Neuronal stem cell (in vitro differentiated cells): ENCODE data around the gene PTPN4.
"Not testable (repeated sequence)": the region's sequence is repeated elsewhere in the genome, so short reads cannot be mapped to it uniquely, and the experiment has no call there.

ENCODE experiments used
- DNase-seq: peaks from one replicate; pipeline ENCODE4 v3.0.0-alpha.2; 2013; ENCODE audit warnings: low spot score
- H2AFZ ChIP-seq: one replicate; pipeline ENCODE4 v1.6.1; 2013; ENCODE audit warnings: mild to moderate bottlenecking, low read length, inconsistent platforms
- H2AK5ac ChIP-seq: 2 replicates; pipeline ENCODE4 v1.6.1; 2013; ENCODE audit warnings: low read depth, mild to moderate bottlenecking, inconsistent platforms, low read length, moderate library complexity, mixed read lengths
- H2BK120ac ChIP-seq: 2 replicates; pipeline ENCODE4 v1.6.1; 2013; ENCODE audit warnings: low read depth, mild to moderate bottlenecking, inconsistent platforms, low read length, moderate library complexity, mixed read lengths
- H2BK12ac ChIP-seq: one replicate; pipeline ENCODE4 v1.6.1; 2013; ENCODE audit warnings: low read length, inconsistent platforms
- H2BK15ac ChIP-seq: 2 replicates; pipeline ENCODE4 v1.6.1; 2013; ENCODE audit warnings: mild to moderate bottlenecking, low read length, inconsistent platforms, mixed read lengths
- H2BK5ac ChIP-seq: one replicate; pipeline ENCODE4 v1.6.1; 2013; ENCODE audit warnings: inconsistent platforms, mild to moderate bottlenecking, low read length, moderate library complexity
- H3K14ac ChIP-seq: one replicate; pipeline ENCODE4 v1.6.1; 2013; ENCODE audit warnings: low read length, inconsistent platforms
- H3K18ac ChIP-seq: 2 replicates; pipeline ENCODE4 v1.6.1; 2013; ENCODE audit warnings: low read length, inconsistent platforms
- H3K23ac ChIP-seq: 2 replicates; pipeline ENCODE4 v1.6.1; 2013; ENCODE audit warnings: low read depth, mild to moderate bottlenecking, mixed read lengths, low read length, inconsistent platforms; ENCODE audit not compliant: poor library complexity
- H3K27ac ChIP-seq: replicated peaks from 3 replicates; pipeline ENCODE4 v1.5.1; 2013; ENCODE audit warnings: low read length, inconsistent platforms
- H3K27me3 ChIP-seq, 3 experiments: 2 replicates each; pipeline ENCODE4 v1.6.1; 2013; ENCODE audit warnings: low read length in 3 of 3, mild to moderate bottlenecking in 2 of 3, inconsistent platforms in 1 of 3, low read depth in 1 of 3, mixed read lengths in 1 of 3, moderate library complexity in 1 of 3; ENCODE audit not compliant: control insufficient read depth in 3 of 3, insufficient read depth in 3 of 3
- H3K36me3 ChIP-seq, 2 donors: replicated peaks in 1 of 2; 2 replicates each; pipeline ENCODE4 v1.6.1; 2013; ENCODE audit warnings: low read length in 2 of 2; ENCODE audit not compliant: control insufficient read depth in 2 of 2, insufficient read depth in 2 of 2
- H3K4ac ChIP-seq: 2 replicates; pipeline ENCODE4 v1.6.1; 2013; ENCODE audit warnings: inconsistent platforms, mild to moderate bottlenecking, low read length, moderate library complexity
- H3K4me1 ChIP-seq, 2 donors: 1 replicate in 1 of 2; 2 replicates in 1 of 2; pipeline ENCODE4 v1.6.1; 2013; ENCODE audit warnings: low read length in 2 of 2, low read depth in 1 of 2; ENCODE audit not compliant: control insufficient read depth in 2 of 2, insufficient read depth in 1 of 2
- H3K4me2 ChIP-seq: one replicate; pipeline ENCODE4 v1.6.1; 2013; ENCODE audit warnings: mild to moderate bottlenecking, low read length, inconsistent platforms; ENCODE audit not compliant: insufficient read depth, poor library complexity, severe bottlenecking
- H3K4me3 ChIP-seq, 2 donors: 2 replicates each; pipeline ENCODE4 v1.5.1; 2013; ENCODE audit warnings: low read length in 2 of 2, mild to moderate bottlenecking in 2 of 2, inconsistent platforms in 1 of 2, moderate library complexity in 1 of 2
- H3K79me1 ChIP-seq: one replicate; pipeline ENCODE4 v1.6.1; 2013; ENCODE audit warnings: low read depth, mild to moderate bottlenecking, inconsistent platforms, low read length, moderate library complexity
- H3K9ac ChIP-seq: one replicate; pipeline ENCODE4 v1.6.1; 2013; ENCODE audit warnings: mild to moderate bottlenecking, low read depth, low read length, inconsistent platforms; ENCODE audit not compliant: poor library complexity
- H3K9me3 ChIP-seq, 2 donors: replicated peaks in 1 of 2; 2 replicates each; pipeline versions ENCODE3 to v1.6.1; 2013; ENCODE audit warnings: low read length in 2 of 2, mild to moderate bottlenecking in 2 of 2, inconsistent platforms in 1 of 2, low read depth in 1 of 2, mixed read lengths in 1 of 2, moderate library complexity in 1 of 2; ENCODE audit not compliant: control insufficient read depth in 2 of 2, insufficient read depth in 1 of 2
- H4K8ac ChIP-seq: one replicate; pipeline ENCODE4 v1.6.1; 2013; ENCODE audit warnings: low read depth, mild to moderate bottlenecking, inconsistent platforms, low read length, moderate library complexity
- H4K91ac ChIP-seq: one replicate; pipeline ENCODE4 v1.6.1; 2013; ENCODE audit warnings: low read length, low read depth, mild to moderate bottlenecking, inconsistent platforms; ENCODE audit not compliant: poor library complexity
- WGBS, 2 donors: extraction: QIAGEN DNeasy Blood & Tissue Kit; methylation state at CpG; one replicate each; pipeline ENCODE4 v1.1.7; 2013; ENCODE audit warnings: missing lambda C conversion rate in 2 of 2, mixed read lengths in 1 of 2; ENCODE audit not compliant: insufficient read length in 2 of 2, insufficient replicate concordance in 1 of 2; ENCODE audit errors: extremely low coverage in 2 of 2; 5-methylcytosine and 5-hydroxymethylcytosine counted together

The PTPN4 gene

GRCh38 chr2:120020554-120020953 is 260.8 kb downstream of the PTPN4 start:
- Histone ChIP-seq H3K23ac (no peak overlapping the region), H3K79me1 (peaks cover 2% of the 10 kb centered on the region), H2BK120ac (no peak overlapping the region), H2BK12ac (no peak overlapping the region), H4K8ac (no peak overlapping the region), H3K27ac (no peak overlapping the region), H2AFZ (no peak overlapping the region), H3K4me2 (no peak overlapping the region), H4K91ac (no peak overlapping the region), H3K18ac (no peak overlapping the region), H3K36me3 (peaks cover 2 to 17% of the 10 kb centered on the region in 2 donors), H3K14ac (no peak overlapping the region), H3K4me1 (no peaks in the 10 kb centered on the region), H3K9me3 (peaks cover 0 to 10% of the 10 kb centered on the region in 2 donors), H2BK5ac (no peak overlapping the region), H2AK5ac (no peak overlapping the region), H3K4ac (no peak overlapping the region), H3K27me3 (no peaks in the 10 kb centered on the region), H2BK15ac (no peak overlapping the region), H3K9ac (no peak overlapping the region), H3K4me3 (no peak overlapping the region)
- no CpG with 5 or more reads among the region's 1 CpG for WGBS, 2 donors
- DNase-seq = no peak

- not testable (repeated sequence) for DNase-seq, H3K27ac ChIP-seq, H3K4me1 ChIP-seq, H3K14ac ChIP-seq, H2BK15ac ChIP-seq, H4K8ac ChIP-seq, H2BK12ac ChIP-seq, H4K91ac ChIP-seq, H3K18ac ChIP-seq, H3K27me3 ChIP-seq, H3K23ac ChIP-seq, H2BK5ac ChIP-seq, H2AFZ ChIP-seq, H3K9ac ChIP-seq, H3K79me1 ChIP-seq, H2AK5ac ChIP-seq, H3K4ac ChIP-seq, H3K4me2 ChIP-seq, H2BK120ac ChIP-seq, H3K4me3 ChIP-seq
- peaks cover 2 to 21% of the 10 kb centered on the region in 2 donors for H3K36me3 ChIP-seq
- H3K9me3 ChIP-seq = peaks cover 3 to 20% of the 10 kb centered on the region in 2 donors
- no CpG with 5 or more reads among the region's 1 CpG for WGBS, 2 donors
Observed at GRCh38 chr2:120022505-120022904, 262.8 kb downstream of the PTPN4 start.

- no CpG with 5 or more reads among the region's 2 CpGs for WGBS, 2 donors
- Histone ChIP-seq H3K18ac (no peak overlapping the region), H3K9ac (no peak overlapping the region), H2BK15ac (no peak overlapping the region), H4K91ac (no peak overlapping the region), H2AK5ac (no peak overlapping the region), H2AFZ (no peak overlapping the region), H3K27ac (no peak overlapping the region), H2BK120ac (no peak overlapping the region), H3K36me3 (peaks cover 0 to 5% of the 10 kb centered on the region in 2 donors), H3K4me1 (no peaks in the 10 kb centered on the region), H3K79me1 (peaks cover 2% of the 10 kb centered on the region), H3K23ac (no peak overlapping the region), H3K4me3 (no peak overlapping the region), H3K14ac (no peak overlapping the region), H3K4me2 (no peak overlapping the region), H3K27me3 (no peaks in the 10 kb centered on the region), H2BK5ac (no peak overlapping the region), H3K4ac (no peak overlapping the region), H2BK12ac (no peak overlapping the region), H4K8ac (no peak overlapping the region), H3K9me3 (peaks cover 3 to 22% of the 10 kb centered on the region in 2 donors)
- no peak for DNase-seq
Observed at GRCh38 chr2:120026890-120027289, 267.2 kb downstream of the PTPN4 start.

- Histone ChIP-seq H3K27me3 (no peaks in the 10 kb centered on the region), H2BK12ac (no peak overlapping the region), H3K27ac (no peak overlapping the region), H3K79me1 (peaks cover 2% of the 10 kb centered on the region), H3K4ac (no peak overlapping the region), H3K23ac (no peak overlapping the region), H4K8ac (no peak overlapping the region), H2BK120ac (no peak overlapping the region), H3K18ac (no peak overlapping the region), H3K4me3 (no peak overlapping the region), H3K14ac (no peak overlapping the region), H3K36me3 (peaks cover 0 to 5% of the 10 kb centered on the region in 2 donors), H3K9me3 (peaks cover 3 to 22% of the 10 kb centered on the region in 2 donors), H2BK5ac (no peak overlapping the region), H3K9ac (no peak overlapping the region), H2AFZ (no peak overlapping the region), H2AK5ac (no peak overlapping the region), H4K91ac (no peak overlapping the region), H2BK15ac (no peak overlapping the region), H3K4me1 (no peaks in the 10 kb centered on the region), H3K4me2 (no peak overlapping the region)
- no CpG with 5 or more reads among the region's 5 CpGs for WGBS, 2 donors
- DNase-seq = no peak
Observed at GRCh38 chr2:120028795-120029194, 269.1 kb downstream of the PTPN4 start.
